ENCODE results near the gene MAL. TPM values are rescaled to one million over a fixed set of nuclear protein-coding genes. Genes with fewer than 3 reads are reported as not detected.

MAL gene
- total RNA-seq, 1 donor: not detected

DNA sequence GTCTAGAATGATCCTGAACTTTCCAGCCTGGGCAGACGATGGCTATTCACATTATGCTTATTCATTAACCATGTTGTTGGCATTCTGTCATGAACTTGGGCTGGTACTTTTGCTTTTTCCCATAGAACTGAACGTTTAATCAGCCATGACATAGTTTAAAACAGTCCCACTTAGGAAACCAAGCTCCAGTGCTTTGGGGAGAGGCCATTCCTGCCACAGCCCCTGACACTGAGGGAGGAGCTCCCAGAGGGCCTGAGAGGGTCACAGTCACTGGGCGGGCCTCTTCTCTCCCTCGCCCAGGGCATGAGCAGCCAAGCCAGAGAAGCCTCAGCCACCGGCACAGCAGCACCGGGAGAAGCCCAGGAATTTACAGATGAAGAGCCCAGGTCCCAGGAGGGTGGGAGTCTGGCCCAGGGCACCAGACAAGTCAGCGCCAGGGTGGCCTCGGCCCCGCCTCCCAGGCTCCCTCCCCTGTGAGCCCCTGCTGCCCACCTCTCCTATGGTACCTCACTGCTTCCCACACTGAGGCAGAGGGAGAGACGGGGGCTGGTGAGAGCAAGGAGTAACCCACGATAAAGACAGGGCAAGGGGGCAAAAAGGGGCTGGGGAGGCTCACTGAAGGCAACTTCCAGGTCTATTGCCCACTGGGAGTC is 33.6 kb downstream of the MAL start:
- Histone ChIP-seq H3K27ac (ENCODE audit: low read depth, low read length) (no peak overlapping the region), H3K4me2 (ENCODE audit: insufficient read depth, low read length) (no peak overlapping the region), H3K4me1 (ENCODE audit: insufficient read depth, low read length) (no peaks in the 10 kb centered on the region), H3K4me3 (ENCODE audit: insufficient read depth, low read length) (no peak overlapping the region), H3K9me3 (ENCODE audit: low read depth, low read length) (no peaks in the 10 kb centered on the region), H3K27me3 (ENCODE audit: insufficient read depth, low read length) (peaks cover 24% of the 10 kb centered on the region), H3K79me2 (ENCODE audit: insufficient read depth, low read length) (no peaks in the 10 kb centered on the region), H4K20me1 (ENCODE audit: insufficient read depth, low read length) (no peaks in the 10 kb centered on the region), H2AFZ (ENCODE audit: low read length) (no peak overlapping the region), H3K36me3 (ENCODE audit: insufficient read depth, low read length) (no peaks in the 10 kb centered on the region)
- DNase-seq (ENCODE audit: insufficient read length, low spot score, missing footprints): no peak
- TF ChIP-seq, protein P1, sequence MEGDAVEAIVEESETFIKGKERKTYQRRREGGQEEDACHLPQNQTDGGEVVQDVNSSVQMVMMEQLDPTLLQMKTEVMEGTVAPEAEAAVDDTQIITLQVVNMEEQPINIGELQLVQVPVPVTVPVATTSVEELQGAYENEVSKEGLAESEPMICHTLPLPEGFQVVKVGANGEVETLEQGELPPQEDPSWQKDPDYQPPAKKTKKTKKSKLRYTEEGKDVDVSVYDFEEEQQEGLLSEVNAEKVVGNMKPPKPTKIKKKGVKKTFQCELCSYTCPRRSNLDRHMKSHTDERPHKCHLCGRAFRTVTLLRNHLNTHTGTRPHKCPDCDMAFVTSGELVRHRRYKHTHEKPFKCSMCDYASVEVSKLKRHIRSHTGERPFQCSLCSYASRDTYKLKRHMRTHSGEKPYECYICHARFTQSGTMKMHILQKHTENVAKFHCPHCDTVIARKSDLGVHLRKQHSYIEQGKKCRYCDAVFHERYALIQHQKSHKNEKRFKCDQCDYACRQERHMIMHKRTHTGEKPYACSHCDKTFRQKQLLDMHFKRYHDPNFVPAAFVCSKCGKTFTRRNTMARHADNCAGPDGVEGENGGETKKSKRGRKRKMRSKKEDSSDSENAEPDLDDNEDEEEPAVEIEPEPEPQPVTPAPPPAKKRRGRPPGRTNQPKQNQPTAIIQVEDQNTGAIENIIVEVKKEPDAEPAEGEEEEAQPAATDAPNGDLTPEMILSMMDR (IDR thresholded peaks at IDR 0.05; ENCODE audit: extremely low read depth, low read depth, low read length): no peak

DNA sequence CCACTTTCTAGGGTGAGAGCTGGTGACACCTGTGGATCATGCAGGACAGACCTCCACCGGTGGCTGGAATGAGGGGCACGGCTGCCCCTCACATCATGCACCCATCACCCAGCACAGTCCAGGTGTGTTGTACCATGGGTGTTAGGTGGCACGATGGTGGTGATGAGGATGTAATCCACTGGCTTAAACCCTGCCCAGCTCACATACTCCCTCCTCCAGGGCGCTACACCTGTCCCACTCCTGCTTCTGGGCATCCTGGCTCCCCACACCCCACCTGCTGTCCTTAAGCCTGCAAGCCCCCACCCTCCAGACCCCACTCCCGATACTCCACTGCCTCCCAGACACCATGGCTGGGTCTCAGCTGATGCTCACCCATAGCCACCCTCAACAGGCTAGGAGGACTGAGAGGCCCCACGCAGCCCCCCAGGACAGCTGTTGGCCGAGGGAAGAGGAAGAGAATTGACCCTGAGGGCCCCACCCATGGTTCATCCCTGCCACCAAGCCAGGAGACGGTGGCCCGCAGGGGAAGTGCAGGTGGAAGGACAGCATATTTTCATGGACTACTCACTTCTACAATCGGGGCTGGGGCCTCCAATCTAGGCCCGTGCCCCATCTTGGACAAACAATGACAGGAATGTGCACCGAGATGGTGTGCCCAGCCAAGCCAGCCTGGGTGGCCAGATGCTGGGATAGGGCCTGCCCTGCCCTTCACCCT is 34.3 kb downstream of the MAL start:
- TF ChIP-seq, protein P1 (IDR thresholded peaks at IDR 0.05; ENCODE audit: extremely low read depth, low read depth, low read length): no peak
- Histone ChIP-seq H3K4me2 (ENCODE audit: insufficient read depth, low read length) (no peak overlapping the region), H4K20me1 (ENCODE audit: insufficient read depth, low read length) (no peaks in the 10 kb centered on the region), H3K27me3 (ENCODE audit: insufficient read depth, low read length) (peaks cover 19% of the 10 kb centered on the region), H3K4me1 (ENCODE audit: insufficient read depth, low read length) (no peaks in the 10 kb centered on the region), H3K36me3 (ENCODE audit: insufficient read depth, low read length) (no peaks in the 10 kb centered on the region), H3K27ac (ENCODE audit: low read depth, low read length) (no peak overlapping the region), H3K9me3 (ENCODE audit: low read depth, low read length) (no peaks in the 10 kb centered on the region), H3K79me2 (ENCODE audit: insufficient read depth, low read length) (no peaks in the 10 kb centered on the region), H3K4me3 (ENCODE audit: insufficient read depth, low read length) (no peak overlapping the region), H2AFZ (ENCODE audit: low read length) (no peak overlapping the region)
- no peak for DNase-seq (ENCODE audit: insufficient read length, low spot score, missing footprints)

DNA sequence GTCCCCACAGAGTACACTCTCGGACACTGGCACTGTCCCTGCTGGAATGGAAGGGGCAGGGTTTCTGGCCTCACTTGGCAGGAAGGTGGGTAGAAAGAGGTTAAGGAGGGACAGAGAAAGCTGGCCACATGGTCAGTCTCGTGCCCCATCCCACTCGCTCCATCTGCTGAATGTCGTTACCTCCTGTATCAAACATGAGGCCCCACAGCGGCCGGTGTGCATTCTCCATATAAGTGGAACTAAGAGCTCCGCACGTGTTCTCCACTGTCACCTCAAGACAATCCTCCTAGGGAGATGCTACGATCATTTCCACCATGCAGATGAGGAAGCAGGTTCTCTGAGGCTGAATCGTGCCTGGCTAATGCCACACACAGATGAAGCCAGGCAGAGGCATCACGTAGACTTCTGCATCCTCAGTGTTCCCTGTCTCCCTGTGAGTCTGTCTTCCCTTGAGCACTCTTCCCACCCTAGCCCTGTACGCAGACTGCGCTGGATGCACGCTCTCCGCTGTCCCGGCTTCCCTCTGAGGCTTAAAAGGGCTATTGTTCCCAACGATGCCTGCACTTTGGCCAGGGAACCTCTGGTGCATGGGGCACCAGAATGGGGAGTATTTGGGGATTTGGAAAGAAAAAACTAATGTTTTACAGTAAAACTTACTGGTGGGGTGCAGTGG is 35.1 kb downstream of the MAL start:
- Histone ChIP-seq H3K4me2 (ENCODE audit: insufficient read depth, low read length) (no peak overlapping the region), H3K4me1 (ENCODE audit: insufficient read depth, low read length) (no peaks in the 10 kb centered on the region), H3K4me3 (ENCODE audit: insufficient read depth, low read length) (no peak overlapping the region), H3K36me3 (ENCODE audit: insufficient read depth, low read length) (no peaks in the 10 kb centered on the region), H4K20me1 (ENCODE audit: insufficient read depth, low read length) (no peaks in the 10 kb centered on the region), H2AFZ (ENCODE audit: low read length) (no peak overlapping the region), H3K79me2 (ENCODE audit: insufficient read depth, low read length) (no peaks in the 10 kb centered on the region), H3K27ac (ENCODE audit: low read depth, low read length) (no peak overlapping the region), H3K9me3 (ENCODE audit: low read depth, low read length) (no peaks in the 10 kb centered on the region), H3K27me3 (ENCODE audit: insufficient read depth, low read length) (peaks cover 15% of the 10 kb centered on the region)
- TF ChIP-seq, protein P1 (IDR thresholded peaks at IDR 0.05; ENCODE audit: extremely low read depth, low read depth, low read length): no peak
- DNase-seq (ENCODE audit: insufficient read length, low spot score, missing footprints): no peak

DNA sequence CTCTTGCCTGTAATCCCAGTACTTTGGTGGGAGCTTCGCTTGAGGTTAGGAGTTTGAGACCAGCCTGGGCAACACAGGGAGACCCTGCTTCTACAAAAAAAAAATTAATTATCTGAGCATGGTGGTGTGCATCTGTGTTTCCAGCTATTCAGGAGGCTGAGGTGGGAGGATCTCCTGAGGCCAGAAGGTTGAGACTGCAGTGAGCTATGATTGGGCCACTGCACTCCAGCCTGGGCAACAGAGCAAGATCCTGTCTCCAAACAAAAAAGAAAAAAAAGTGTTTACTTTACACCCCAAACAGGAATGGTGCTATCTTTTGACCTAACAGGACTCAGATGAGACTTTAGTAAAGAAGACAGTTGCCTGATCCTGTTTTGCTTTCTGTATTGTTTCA is 35.6 kb downstream of the MAL start:
- DNase-seq (ENCODE audit: insufficient read length, low spot score, missing footprints): no peak
- no peaks in the 10 kb centered on the region for H3K4me1 ChIP-seq (ENCODE audit: insufficient read depth, low read length)
- H4K20me1 ChIP-seq (ENCODE audit: insufficient read depth, low read length): no peaks in the 10 kb centered on the region
- no peak overlapping the region for H3K4me3 ChIP-seq (ENCODE audit: insufficient read depth, low read length)
- TF ChIP-seq, protein P1 (IDR thresholded peaks at IDR 0.05; ENCODE audit: extremely low read depth, low read depth, low read length): no peak
- H3K27ac ChIP-seq (ENCODE audit: low read depth, low read length): no peak overlapping the region
- H3K4me2 ChIP-seq (ENCODE audit: insufficient read depth, low read length): no peak overlapping the region
- no peaks in the 10 kb centered on the region for H3K36me3 ChIP-seq (ENCODE audit: insufficient read depth, low read length)
- H3K27me3 ChIP-seq (ENCODE audit: insufficient read depth, low read length): peaks cover 15% of the 10 kb centered on the region
- no peak overlapping the region for H2AFZ ChIP-seq (ENCODE audit: low read length)
- H3K9me3 ChIP-seq (ENCODE audit: low read depth, low read length): no peaks in the 10 kb centered on the region
- no peaks in the 10 kb centered on the region for H3K79me2 ChIP-seq (ENCODE audit: insufficient read depth, low read length)
